ENCODE results near the gene FERMT2.

- TF ChIP-seq CTCF (IDR thresholded peaks at IDR 0.05) (no peak), POLR2A (IDR thresholded peaks at IDR 0.05) (no peak)
Measured at GRCh38 chr14:52879958-52880357, 70.9 kb downstream of the FERMT2 start.
